ENCODE data around the gene TTBK1.

Gene TTBK1

GRCh38 chr6:43307451-43308100 is 64.3 kb downstream of the TTBK1 start:
- no peak for DNase-seq

- peak; percentile 54 to 57 for DNase-seq
Observed at GRCh38 chr6:43308101-43308989, 65.1 kb downstream of the TTBK1 start, which contains the start of gene CRIP3. TSS of gene CRIP3 (minus strand) at chr6:43308826. CDS start at chr6:43308792, 34 bp downstream.

GRCh38 chr6:43308990-43309477 is 65.8 kb downstream of the TTBK1 start:
- no peak for DNase-seq

- no peak for DNase-seq
Observed at GRCh38 chr6:43310134-43310533, 66.9 kb downstream of the TTBK1 start.

DNA sequence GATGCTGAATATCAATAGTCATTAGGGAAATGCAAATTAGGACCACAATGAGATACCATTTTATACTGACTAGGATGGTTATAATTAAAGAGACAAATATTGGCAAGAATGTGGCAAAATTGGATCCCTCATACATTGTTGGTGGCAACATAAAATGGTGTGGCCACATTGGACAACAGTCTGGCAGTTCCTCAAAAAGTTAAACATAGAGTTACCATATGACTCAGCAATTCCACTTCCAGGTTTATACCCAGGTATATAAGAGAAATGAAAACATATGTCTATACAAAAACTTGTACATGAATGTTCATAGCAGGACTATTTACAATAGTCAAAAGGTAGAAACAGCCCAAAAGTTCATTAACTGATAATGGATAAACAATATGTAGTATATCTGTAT is 67.3 kb downstream of the TTBK1 start:
- no peak for DNase-seq

DNA sequence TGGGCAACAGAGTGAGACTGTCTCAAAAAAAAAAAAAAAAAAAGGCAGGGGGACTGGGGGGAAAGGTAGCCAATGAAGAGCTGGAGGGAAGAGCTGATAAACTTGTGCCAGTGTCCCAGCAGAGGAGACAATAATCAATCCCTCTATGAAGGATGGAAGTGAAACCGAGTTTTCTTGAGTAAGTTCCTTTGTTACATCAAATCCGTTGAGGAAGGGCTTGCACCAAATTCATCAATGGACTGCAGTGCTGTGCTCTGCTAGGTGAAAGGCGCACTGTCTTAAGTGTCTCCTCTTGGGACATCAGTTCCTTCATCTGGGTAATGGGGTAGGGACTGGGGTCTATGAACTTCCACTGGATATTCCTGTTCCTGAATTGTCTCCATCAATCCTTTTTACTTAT is 68.4 kb downstream of the TTBK1 start:
- no peak for DNase-seq

DNA sequence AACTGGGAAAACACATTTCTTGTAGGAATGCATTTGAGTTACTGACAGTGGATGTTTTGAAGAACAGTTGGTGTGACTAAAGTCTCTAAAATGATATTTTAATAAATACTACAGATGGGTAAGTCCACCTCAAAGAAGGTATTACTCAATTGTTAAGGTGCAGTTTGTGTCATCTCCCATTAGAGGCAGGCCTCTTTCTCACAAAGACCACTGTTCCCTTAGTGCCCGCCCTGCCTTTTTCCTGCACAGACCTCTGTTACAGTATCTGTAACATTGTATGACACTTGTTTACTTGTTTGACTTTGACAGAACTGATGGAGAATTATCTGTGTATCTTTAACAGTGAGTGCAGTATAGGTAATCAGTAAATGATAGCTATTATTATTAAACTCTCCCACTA is 70.5 kb downstream of the TTBK1 start:
- DNase-seq: no peak

- DNase-seq: no peak
Observed at GRCh38 chr6:43318011-43318410, 74.7 kb downstream of the TTBK1 start.

DNA sequence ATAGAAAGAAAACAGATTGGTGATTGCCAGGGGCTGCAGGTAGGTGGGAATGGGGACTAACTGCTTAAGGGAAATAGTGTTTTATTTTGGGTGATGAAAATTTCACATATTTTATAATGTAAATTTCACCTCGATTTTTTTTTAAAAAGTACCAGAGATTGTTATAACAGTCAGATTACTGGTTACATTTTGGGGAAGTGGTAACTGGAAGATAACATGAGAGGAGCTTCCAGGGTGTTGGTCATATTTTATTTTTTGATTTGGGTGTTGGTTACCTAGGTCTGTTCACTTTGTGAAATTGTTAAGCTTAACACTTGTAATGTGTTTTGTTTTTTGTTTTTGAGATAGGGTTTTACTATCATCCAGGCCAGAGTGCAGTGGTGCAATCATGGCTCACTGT is 82.6 kb downstream of the TTBK1 start:
- DNase-seq: no peak

DNA sequence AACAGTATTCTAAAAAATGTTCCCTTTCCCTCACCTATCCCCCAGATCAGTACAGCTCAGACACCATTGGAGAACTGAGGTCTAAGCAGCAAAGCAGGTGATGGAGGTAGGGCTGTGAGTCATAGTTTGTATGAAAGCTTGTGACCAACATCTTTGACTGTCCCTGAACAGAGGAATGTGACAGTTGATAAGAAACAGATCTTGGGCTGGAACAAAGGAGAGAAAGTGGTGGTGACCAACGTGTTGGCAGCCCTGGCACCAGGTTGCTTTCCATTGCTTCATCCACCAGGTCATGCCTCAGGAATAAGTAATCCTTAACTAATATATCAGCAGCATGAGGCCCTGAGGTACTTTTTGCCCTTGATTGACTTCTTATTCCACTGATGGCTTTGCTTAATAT is 85.2 kb downstream of the TTBK1 start:
- no peak for DNase-seq

DNA sequence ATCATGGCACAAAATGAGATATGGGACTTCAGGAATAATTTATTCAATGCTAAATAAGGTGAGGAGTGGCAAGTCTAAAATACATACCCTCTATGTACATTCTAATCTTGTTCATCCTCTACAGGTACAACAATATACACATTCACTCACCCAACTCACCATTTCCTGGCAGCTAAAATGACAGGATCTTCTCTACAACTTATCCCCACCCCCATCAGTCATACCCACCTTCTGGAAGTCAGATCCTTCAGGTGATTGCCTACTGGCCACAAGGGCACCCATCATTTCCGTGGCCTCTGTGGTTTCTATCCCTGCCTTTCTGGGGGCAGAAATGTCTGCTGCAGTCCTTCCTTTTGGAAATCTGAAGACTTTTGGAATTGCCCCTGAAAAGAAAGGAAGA is 88.2 kb downstream of the TTBK1 start:
- DNase-seq: no peak

- DNase-seq: no peak
Observed at GRCh38 chr6:43331891-43332290, 88.6 kb downstream of the TTBK1 start.

- peak in 1 of 2 donors; percentile 18 for DNase-seq
Observed at GRCh38 chr6:43334466-43335095, 91.3 kb downstream of the TTBK1 start.

DNA sequence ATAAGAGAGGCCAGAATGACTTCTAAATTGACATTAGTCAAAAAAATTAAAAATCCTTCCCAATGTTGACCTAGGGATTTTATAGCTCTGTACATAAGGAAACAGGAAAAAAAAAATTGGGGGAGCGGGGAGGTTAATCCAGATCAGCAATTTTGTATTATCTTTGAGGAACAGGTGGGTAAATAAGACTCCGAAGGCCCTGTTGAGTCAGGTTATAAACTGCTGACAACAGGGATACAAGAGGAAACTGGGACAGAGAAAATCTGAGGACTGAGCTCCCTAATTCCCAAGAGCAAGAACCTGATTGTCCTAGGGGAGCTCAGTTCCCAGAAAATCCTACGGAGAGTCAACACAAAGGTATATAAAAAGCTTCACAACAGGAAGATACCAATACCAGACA is 92.2 kb downstream of the TTBK1 start:
- DNase-seq: no peak

DNA sequence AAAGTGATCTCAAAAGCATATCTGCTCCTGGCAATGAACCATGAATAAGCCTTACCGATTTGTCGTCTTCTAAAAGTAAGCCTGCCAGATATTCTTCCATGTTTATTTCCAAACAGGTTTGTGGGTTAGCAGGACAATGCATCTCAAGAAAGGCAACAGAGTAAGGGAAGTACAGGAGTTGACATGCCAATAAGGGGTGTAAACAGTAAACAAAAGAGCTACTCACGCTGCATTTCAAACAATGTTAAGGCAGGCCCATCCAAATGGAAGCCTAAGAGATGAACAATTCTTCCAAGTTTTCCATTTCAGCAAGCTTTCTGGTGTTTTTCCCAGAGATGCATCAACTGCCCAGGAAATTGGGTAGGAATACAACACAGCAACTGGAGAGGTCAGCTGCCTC is 93.1 kb downstream of the TTBK1 start:
- no peak for DNase-seq
